Duodenal mucosa (tissue), 2 donors: ENCODE data around the gene AXDND1.
"Not testable (repeated sequence)": the region's sequence is repeated elsewhere in the genome, so short reads cannot be mapped to it uniquely, and the experiment has no call there.

ENCODE experiments used
- H3K27ac ChIP-seq: one replicate; pipeline ENCODE4 v1.7.0; 2013; ENCODE audit warnings: low read depth, low read length
- H3K27me3 ChIP-seq, 2 donors: one replicate each; pipeline ENCODE4 v1.7.0; 2013; ENCODE audit warnings: low read length in 2 of 2, control low read depth in 1 of 2; ENCODE audit not compliant: insufficient read depth in 2 of 2, control insufficient read depth in 1 of 2
- H3K36me3 ChIP-seq, 2 donors: one replicate each; pipeline ENCODE4 v1.7.0; 2013; ENCODE audit warnings: low read length in 2 of 2, control low read depth in 1 of 2; ENCODE audit not compliant: insufficient read depth in 2 of 2, control insufficient read depth in 1 of 2
- H3K4me1 ChIP-seq, 2 donors: one replicate each; pipeline ENCODE4 v1.7.0; 2013; ENCODE audit warnings: low read length in 2 of 2, control low read depth in 1 of 2; ENCODE audit not compliant: insufficient read depth in 2 of 2, control insufficient read depth in 1 of 2
- H3K4me3 ChIP-seq, 2 donors: one replicate each; pipeline ENCODE4 v1.7.0; 2013; ENCODE audit warnings: low read length in 2 of 2, low read depth in 1 of 2
- H3K9ac ChIP-seq, 2 donors: one replicate each; pipeline ENCODE4 v1.7.0; 2013; ENCODE audit warnings: low read length in 2 of 2, low read depth in 1 of 2
- H3K9me3 ChIP-seq, 2 donors: one replicate each; pipeline ENCODE4 v1.7.0; 2013; ENCODE audit warnings: low read length in 2 of 2, control low read depth in 1 of 2; ENCODE audit not compliant: control insufficient read depth in 1 of 2

Gene AXDND1

GRCh38 chr1:179448437-179449149, 82.8 kb downstream of the AXDND1 start:
- Histone ChIP-seq H3K27ac (no peak overlapping the region), H3K27me3 (no peaks in the 10 kb centered on the region), H3K9ac (no peak overlapping the region), H3K4me1 (no peaks in the 10 kb centered on the region), H3K4me3 (no peak overlapping the region), H3K9me3 (no peaks in the 10 kb centered on the region), H3K36me3 (no peaks in the 10 kb centered on the region)

GRCh38 chr1:179459606-179460206, 93.9 kb downstream of the AXDND1 start:
- not testable (repeated sequence) for H3K9me3 ChIP-seq, H3K4me1 ChIP-seq, H3K9ac ChIP-seq, H3K4me3 ChIP-seq, H3K27me3 ChIP-seq, H3K27ac ChIP-seq, H3K36me3 ChIP-seq

GRCh38 chr1:179465661-179466060, 99.9 kb downstream of the AXDND1 start:
- H3K9me3 ChIP-seq, H3K4me1 ChIP-seq, H3K36me3 ChIP-seq, H3K9ac ChIP-seq, H3K27ac ChIP-seq, H3K4me3 ChIP-seq, H3K27me3 ChIP-seq: not testable (repeated sequence)

GRCh38 chr1:179474713-179475112, 108.9 kb downstream of the AXDND1 start:
- peaks cover 23 to 35% of the 10 kb centered on the region in 2 donors for H3K9me3 ChIP-seq

GRCh38 chr1:179476484-179476883, 110.7 kb downstream of the AXDND1 start:
- no peak overlapping the region for H3K9ac ChIP-seq
- no peak overlapping the region for H3K4me3 ChIP-seq
- no peaks in the 10 kb centered on the region for H3K27me3 ChIP-seq
- H3K27ac ChIP-seq, result no peak overlapping the region
- H3K4me1 ChIP-seq, result no peaks in the 10 kb centered on the region
- H3K36me3 ChIP-seq, result no peaks in the 10 kb centered on the region
- H3K9me3 ChIP-seq, result peaks cover 23 to 35% of the 10 kb centered on the region in 2 donors

More at GRCh38 chr1:179474713-179475112, 108.9 kb downstream of the AXDND1 start:
- no peak overlapping the region for H3K9ac ChIP-seq
- H3K36me3 ChIP-seq, result no peaks in the 10 kb centered on the region
- H3K4me3 ChIP-seq, result no peak overlapping the region
- no peaks in the 10 kb centered on the region for H3K4me1 ChIP-seq
- no peaks in the 10 kb centered on the region for H3K27me3 ChIP-seq
- no peak overlapping the region for H3K27ac ChIP-seq

GRCh38 chr1:179478370-179478769, 112.6 kb downstream of the AXDND1 start:
- Histone ChIP-seq H3K4me1 (no peaks in the 10 kb centered on the region), H3K27ac (no peak overlapping the region), H3K27me3 (no peaks in the 10 kb centered on the region), H3K9me3 (peaks cover 23 to 35% of the 10 kb centered on the region in 2 donors), H3K4me3 (no peak overlapping the region), H3K36me3 (no peaks in the 10 kb centered on the region), H3K9ac (no peak overlapping the region)

- Histone ChIP-seq H3K9ac (no peak overlapping the region), H3K27me3 (no peaks in the 10 kb centered on the region), H3K4me1 (no peaks in the 10 kb centered on the region), H3K9me3 (peaks cover 6 to 7% of the 10 kb centered on the region in 2 donors), H3K27ac (no peak overlapping the region), H3K36me3 (no peaks in the 10 kb centered on the region), H3K4me3 (no peak overlapping the region)
Measured at GRCh38 chr1:179490611-179491010, 124.8 kb downstream of the AXDND1 start.

GRCh38 chr1:179493323-179493722, 127.6 kb downstream of the AXDND1 start:
- no peaks in the 10 kb centered on the region for H3K4me1 ChIP-seq
- no peak overlapping the region for H3K4me3 ChIP-seq
- H3K36me3 ChIP-seq, result no peaks in the 10 kb centered on the region
- no peak overlapping the region for H3K9ac ChIP-seq
- no peaks in the 10 kb centered on the region for H3K27me3 ChIP-seq
- H3K27ac ChIP-seq, result no peak overlapping the region
- H3K9me3 ChIP-seq, result no peaks in the 10 kb centered on the region

- H3K4me1 ChIP-seq, result no peaks in the 10 kb centered on the region
- no peaks in the 10 kb centered on the region for H3K36me3 ChIP-seq
- H3K9me3 ChIP-seq, result no peaks in the 10 kb centered on the region
- H3K27ac ChIP-seq, result no peak overlapping the region
- no peak overlapping the region for H3K9ac ChIP-seq
- H3K4me3 ChIP-seq, result no peak overlapping the region
- no peaks in the 10 kb centered on the region for H3K27me3 ChIP-seq
Measured at GRCh38 chr1:179506199-179506598, 140.4 kb downstream of the AXDND1 start.

GRCh38 chr1:179509384-179509783, 143.6 kb downstream of the AXDND1 start:
- Histone ChIP-seq H3K4me1 (no peaks in the 10 kb centered on the region), H3K27me3 (no peaks in the 10 kb centered on the region), H3K9ac (no peak overlapping the region), H3K36me3 (no peaks in the 10 kb centered on the region), H3K9me3 (no peaks in the 10 kb centered on the region), H3K27ac (no peak overlapping the region), H3K4me3 (no peak overlapping the region)
